ENCODE results near the gene APOF.
"Not testable (repeated sequence)": the region's sequence is repeated elsewhere in the genome, so short reads cannot be mapped to it uniquely, and the experiment has no call there.

The APOF gene

DNA sequence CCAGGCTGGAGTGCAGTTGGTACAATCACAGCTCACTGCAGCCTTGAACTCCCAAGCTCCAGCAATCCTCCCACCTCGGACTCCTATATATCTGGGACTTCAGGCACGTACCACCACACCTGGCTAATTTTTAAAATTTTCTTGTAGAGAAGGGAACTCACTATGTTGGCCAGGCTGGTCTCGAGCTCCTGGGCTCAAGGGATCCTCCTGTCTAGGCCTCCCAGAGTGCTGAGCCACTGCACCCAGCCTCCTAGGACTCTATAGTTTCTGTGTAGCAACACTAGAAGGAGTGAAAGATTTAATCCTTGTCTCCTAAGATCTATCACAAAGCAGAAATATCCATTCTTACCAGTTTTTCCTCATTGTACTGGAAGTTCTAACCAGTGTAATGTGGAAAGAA, 4.3 kb upstream of the APOF start:
- DNase-seq (ENCODE audit: low read depth): no peak

DNA sequence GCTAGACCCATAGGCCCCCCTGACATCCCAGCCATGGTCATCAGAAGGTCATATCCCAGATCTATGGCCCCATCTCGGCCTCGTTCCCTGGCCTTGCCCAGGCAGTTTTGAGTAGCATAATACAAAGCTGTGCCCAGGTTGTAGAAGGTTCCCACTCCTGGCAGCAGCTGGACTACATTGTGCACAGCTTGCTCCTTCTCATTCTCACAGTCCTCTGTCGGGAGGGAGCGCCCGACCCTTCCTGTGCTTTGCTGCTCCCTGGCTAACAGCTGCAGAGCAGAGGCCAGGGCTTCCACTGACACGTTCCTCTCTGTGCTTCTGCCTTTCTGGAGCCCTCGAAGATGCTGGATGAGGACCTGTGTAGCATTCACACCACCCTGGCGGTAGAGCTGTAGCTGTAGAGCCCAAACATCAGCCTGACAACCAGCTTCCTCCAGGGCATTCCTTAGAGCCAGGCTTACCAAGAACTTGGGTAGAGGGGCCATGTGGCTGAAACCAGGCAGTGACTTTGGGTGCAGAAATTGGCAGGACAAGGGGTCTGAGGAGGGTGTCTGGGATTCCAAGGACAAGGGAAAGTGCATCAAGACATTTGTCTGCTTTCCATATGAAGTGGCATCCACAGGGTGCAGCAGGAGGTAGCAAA, 1.0 kb downstream of the APOF start:
- DNase-seq (ENCODE audit: low read depth): no peak

DNA sequence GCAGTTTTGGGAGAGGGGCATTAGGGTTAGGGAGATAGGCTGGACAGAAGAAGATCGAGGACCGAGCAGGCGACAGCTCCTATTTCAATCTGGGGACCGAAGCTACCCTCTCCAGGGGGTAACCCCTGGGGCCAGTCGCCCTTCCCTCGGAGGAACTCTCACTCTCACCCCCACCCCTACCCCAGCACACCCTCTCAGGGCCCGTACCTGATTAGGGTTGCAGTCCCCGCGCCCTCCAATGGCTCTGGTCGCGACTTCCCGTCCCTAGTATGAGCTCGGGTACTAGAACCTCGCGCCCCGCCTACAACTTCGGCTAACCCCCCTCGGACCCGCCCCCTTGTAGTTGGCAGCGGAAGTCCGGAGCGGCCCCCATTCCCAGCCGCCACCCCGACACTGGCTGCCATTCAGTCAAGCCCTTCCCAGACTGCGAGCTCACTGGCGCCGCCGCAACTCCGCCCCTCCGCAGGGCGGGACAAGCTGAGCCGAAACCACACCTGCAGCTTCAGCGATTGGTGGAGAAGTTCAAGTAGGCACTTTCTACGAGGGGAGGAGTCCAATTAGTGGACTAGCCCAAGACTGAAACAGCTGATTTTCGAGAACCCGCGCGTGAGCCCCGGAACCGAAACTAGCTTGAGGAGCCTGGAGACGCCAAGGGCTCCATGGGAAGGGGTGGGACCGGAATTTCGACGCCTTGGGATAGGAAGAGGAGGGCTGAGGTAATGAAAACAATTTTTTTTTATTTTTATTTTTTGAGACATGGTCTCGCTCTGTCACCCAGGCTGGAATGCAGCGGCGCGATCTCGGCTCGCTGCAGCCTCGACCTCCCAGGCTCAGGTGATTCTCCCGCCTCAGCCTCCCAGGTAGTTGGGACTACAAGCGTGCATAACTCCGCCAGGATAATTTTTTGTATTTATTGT, 2.5 kb downstream of the APOF start, which contains the start of gene STAT2:
Gene STAT2, minus strand, starts transcription at position 257 of the 917 bp plus-strand sequence. CDS start 3,536 bp downstream, outside the sequence.
- peak; percentile 98 for DNase-seq (ENCODE audit: low read depth)

- no peak for DNase-seq (ENCODE audit: low read depth)
These were observed 3.7 kb downstream of the APOF start for GRCh38 chr12:56358836-56359532.

- no peak for DNase-seq (ENCODE audit: low read depth)
These were observed 11.3 kb downstream of the APOF start for GRCh38 chr12:56351325-56351724.

GRCh38 chr12:56350662-56351061, 12.0 kb downstream of the APOF start:
- DNase-seq (ENCODE audit: low read depth): no peak

- no peak for DNase-seq (ENCODE audit: low read depth)
These were observed 13.9 kb downstream of the APOF start for GRCh38 chr12:56348776-56349175.

DNA sequence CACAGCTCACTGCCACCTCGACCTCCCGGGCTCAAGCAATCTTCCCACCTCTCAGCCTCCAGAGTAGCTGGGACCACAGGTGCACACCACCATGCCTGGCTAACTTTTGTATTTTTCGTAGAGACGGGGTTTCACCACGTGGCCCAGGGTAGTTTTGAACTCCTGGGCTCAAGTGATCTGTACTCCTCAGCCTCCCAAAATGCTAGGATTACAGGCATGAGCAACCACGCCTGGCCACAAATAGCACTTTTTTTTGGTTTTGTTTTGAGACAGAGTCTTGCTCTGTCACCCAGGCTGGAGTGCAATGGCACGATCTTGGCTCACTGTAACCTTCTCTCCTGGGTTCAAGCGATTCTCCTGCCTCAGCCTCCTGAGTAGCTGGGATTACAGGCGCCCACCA, 15.4 kb downstream of the APOF start:
- not testable (repeated sequence) for DNase-seq (ENCODE audit: low read depth)

- DNase-seq (ENCODE audit: low read depth): no peak
These were observed 16.0 kb downstream of the APOF start for GRCh38 chr12:56346675-56347074.

GRCh38 chr12:56342290-56342689, 20.4 kb downstream of the APOF start:
- not testable (repeated sequence) for DNase-seq (ENCODE audit: low read depth)

DNA sequence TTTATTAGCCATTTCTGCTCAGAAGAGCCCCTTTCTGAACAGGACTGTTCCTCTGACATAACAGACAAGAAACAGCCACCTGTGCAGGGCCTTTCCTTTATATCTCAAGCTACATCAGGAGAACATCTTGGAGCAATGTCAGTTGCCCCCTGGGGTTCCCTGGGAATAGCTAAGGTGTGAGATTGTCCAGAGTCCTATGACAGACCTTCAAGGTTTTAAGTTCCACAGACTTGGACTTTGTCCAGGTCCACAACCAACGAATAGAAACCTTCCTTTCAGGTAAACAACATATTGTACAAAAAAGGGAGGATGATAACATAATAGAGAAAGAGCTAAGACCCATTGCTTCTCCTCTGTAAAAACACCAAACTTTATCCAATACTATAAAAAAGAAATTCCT, 21.0 kb downstream of the APOF start:
- no peak for DNase-seq (ENCODE audit: low read depth)

- no peak for DNase-seq (ENCODE audit: low read depth)
These were observed 23.6 kb downstream of the APOF start for GRCh38 chr12:56339158-56339422.

GRCh38 chr12:56338308-56339157, 24.1 kb downstream of the APOF start, which contains the start of gene IL23A:
IL23A (plus strand) TSS chr12:56338884; CDS start chr12:56339045, 161 bp downstream.
- DNase-seq (ENCODE audit: low read depth): peak; percentile 80

DNA sequence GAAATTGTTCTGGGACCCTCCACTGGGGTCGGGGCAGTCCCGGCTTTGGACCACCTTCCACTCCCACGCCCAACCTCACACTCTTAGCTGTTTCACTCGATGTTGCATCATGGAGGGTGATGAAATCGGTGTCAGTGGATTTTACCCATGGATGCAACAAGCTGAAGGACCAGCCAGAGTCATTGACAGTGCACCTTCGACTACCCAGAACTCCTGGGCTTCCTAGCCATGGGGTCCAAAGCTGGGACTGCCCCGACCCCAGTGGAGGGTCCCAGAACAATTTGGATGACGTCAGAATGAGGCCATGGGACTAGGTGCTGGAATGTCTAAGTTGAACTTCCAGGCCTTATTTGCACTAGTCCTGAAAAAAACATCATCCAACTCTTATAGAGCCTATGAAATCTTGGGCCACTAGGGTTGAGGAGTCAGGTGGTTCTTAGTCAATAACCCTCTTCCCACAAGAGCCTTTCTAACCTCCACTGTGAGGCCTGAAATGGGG, 24.9 kb downstream of the APOF start:
- no peak for DNase-seq (ENCODE audit: low read depth)

- DNase-seq (ENCODE audit: low read depth): no peak
These were observed 26.1 kb downstream of the APOF start for GRCh38 chr12:56336361-56337167.

DNA sequence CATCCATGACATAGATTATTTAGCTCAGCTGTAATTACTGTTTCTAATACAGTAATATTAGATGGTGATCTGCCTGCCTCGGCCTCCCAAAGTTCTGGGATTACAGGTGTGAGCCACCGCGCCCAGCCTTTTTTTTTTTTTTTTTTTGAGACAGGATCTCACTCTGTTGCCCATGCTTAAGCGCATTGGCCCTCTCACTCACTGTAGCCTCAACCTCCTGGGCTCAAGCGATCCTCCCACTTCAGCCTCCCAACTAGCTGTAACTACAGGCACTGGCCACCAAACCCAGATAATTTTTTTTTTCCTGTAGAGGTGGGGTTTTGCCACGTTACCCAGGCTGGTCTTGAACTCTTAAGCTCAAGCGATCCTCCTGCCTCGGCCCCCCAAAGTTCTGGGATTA, 27.1 kb downstream of the APOF start:
- not testable (repeated sequence) for DNase-seq (ENCODE audit: low read depth)

- no peak for DNase-seq (ENCODE audit: low read depth)
These were observed 28.2 kb downstream of the APOF start for GRCh38 chr12:56334490-56334793.

DNA sequence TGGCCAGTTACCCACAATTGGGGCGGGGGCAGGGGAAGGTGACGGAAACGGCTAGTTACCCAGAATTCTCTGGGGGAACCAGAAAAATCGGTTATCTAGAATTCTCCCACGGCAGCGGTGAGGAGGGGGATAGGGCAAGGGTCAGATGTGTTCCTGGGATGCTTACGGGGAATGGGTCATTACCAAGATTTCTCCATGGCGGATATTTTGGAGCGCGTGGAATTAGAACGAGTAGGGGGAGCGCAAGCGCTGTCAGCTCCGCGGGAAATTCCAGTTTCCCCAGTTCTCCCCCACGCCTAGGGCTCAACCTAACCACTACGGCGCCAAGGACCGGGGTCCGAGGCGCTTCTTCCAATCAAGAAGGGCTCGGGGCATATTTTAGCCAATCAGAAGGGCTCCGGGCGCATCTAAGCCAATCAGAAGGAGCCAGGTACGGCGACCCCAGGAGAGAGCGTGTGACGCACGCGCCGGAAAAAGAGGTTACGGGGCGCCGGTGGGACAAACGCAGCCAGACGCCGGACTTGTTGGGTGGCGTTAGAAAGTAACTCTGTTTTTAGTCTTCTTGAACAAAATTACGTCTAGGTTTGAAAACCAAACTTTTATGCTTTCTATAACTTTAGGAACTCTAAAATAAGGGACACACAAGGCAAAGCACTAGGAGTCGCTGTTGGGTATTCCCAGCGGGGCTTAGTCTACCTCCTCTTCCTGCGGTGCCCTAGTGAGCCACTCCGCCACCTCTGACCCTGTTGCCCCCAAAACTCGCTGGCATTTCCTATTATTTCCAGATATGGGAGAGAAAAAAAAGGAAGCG, 28.8 kb downstream of the APOF start, which contains the start of gene PAN2:
Gene PAN2, minus strand, starts transcription at position 322 of the 811 bp plus-strand sequence. CDS start 906 bp downstream, outside the sequence.
- peak; percentile 87 for DNase-seq (ENCODE audit: low read depth)

DNA sequence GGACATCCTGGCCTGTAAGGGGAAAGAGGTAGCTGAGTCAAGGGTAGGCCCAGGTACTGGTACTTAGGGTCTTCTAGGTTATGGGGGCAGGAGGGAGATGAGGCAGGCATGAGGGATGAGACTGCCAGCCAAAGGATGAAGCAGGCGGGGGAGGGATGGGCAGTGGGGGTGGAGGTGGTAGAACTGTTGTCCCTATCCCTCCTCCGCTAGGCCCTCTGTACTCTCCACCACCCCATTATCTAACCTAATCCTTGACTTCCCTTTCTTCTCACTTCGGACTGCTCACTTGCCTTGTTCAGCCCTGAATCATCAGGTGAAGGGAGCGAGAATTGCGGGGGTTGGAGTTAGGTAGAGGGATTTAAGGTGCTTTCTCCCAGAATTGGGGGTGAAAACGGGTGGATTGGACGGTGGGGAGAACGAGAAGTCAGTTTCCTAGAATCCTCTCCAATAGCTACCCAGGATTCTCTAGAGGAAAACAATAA, 29.4 kb downstream of the APOF start:
- no peak for DNase-seq (ENCODE audit: low read depth)

All from activated T-helper 9 cell treated with anti-CD3 and anti-CD28 coated beads, Interleukin-2, amount 50 U/mL, for 16 hours (primary cell).